Measurements from ENCODE around the gene FXYD4.

The FXYD4 gene

DNA sequence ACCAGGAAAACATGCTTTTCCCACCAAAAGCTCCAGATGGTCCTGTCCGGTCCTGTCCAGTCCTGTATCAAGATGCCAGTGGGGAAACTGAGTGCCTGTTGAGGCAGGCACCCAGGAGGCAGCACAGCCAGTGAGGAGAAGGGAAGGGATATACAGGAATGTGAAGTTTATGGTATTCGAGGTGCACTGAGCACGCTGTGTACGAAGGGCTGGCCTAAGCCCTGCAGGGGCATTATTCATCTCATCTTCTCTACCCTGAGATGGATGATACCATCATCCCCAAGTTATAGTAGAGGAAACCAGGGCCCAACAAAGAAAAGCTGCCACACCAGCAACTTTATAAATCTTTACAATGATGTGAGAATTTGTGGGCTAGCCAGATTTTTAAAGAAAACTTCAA lies 23.4 kb upstream of the FXYD4 start:
- no peak for DNase-seq

DNA sequence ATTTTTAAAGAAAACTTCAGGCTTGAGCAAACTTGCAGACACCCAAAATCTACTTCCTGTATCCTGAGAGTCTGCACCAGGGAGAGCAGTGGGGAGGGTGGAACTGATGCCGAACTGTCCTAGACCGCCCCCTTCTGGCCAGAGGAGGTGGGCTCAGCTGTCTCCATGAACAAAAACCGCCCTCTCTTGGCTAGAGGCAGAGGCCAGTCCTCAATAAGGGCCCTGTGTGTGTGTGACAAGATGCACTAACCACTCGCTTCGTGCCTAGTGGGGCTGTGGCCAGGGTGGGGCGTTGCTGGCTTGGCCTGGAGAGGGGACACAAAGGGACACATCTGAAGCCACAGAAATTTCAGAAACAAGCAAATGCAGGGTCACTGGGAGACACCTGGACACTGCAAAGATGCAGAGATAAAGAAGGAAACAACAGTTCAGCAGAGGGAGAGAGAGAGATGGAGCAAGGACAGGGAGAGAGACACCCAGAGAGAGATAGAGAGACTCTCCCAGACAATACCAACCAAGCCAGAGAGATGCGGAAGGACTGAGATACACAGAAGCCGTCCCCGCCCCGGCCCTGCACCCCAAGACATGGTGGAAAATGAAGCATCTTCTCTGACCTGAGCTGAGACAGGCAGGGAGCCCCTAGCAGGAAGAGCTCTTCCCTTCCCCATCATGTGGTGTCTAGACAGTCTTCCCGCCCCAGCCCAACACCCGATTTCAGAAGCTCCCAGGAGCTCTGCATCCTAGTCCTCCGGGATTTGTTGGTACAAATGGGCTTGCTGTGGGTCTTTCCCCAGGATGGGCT lies 22.7 kb upstream of the FXYD4 start:
- peak; percentile 94 for DNase-seq

DNA sequence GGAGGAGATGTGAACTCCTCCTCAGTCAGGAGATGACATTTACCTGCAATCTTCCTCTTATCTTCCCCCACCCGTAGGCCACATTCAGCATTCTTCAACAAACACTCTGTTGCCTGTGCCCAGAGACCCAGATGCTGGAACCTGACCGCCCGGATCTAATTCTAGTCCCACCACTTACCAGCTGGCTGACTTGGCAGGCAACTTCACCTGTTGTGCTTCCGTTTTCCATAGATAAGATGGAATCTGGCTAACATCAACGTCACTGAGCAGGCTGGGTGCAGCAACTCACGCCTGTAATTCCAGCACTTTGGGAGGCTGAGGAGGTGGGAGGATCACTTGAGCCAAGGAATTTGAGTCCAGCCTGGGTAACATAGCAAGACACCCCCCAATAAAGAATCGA lies 21.3 kb upstream of the FXYD4 start:
- no peak for DNase-seq

DNA sequence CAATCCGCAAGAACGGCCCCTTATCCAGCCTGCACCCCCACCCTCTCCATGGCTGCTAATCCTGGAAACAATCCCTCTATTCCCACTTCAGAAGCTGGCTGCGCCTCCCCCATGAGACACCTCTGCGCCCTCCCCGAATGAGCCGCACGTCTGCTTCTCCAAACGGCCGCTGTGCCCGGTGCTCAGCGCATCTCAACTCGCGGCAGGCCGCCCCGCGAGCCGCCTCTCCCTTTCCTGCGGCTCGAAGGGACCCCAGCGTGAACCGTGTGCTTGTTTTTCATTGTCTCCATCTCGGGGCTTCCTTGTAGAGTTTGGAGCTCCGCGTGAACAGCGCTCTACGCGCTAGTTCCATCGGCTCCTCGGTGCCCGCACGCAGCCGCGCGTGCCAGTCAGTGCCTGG lies 20.8 kb upstream of the FXYD4 start:
- DNase-seq: no peak

DNA sequence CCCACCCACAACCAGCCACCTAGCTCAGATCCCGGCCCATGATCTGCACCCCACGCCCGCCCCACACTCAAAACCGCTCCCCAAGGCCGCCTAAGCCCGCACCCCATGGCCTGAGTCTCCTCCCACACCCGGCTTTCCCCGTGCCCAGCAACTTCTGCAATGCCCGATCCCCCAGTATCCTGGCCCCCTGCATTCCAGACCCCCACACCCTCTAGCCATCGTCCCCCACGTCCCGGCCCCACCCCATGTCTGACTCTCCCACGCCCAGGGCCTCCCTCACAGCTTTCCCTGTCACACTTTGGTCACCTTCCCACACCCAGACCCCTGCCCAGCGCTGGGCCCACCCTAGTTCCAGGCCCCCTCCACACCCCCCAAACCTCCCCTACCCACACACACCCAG lies 20.1 kb upstream of the FXYD4 start:
- no peak for DNase-seq

DNA sequence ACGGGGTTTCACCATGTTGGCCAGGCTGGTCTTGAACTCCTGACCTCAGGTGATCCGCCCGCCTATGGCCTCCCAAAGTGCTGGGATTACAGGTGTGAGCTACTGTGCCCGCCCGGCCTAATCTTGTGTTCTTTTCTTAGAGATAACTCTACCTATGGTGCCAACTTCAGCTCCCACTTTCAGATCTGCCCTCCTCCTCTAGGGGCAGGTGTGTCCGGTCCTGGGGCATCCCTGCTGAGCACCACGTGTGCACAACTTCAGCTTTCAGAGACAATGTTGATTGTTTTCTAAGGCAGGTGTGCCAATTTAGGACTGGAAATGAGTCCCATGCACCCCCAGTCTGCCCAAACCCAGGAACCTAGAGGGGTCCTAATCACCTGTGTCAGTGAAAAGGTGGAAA lies 18.5 kb upstream of the FXYD4 start:
- no peak for DNase-seq

DNA sequence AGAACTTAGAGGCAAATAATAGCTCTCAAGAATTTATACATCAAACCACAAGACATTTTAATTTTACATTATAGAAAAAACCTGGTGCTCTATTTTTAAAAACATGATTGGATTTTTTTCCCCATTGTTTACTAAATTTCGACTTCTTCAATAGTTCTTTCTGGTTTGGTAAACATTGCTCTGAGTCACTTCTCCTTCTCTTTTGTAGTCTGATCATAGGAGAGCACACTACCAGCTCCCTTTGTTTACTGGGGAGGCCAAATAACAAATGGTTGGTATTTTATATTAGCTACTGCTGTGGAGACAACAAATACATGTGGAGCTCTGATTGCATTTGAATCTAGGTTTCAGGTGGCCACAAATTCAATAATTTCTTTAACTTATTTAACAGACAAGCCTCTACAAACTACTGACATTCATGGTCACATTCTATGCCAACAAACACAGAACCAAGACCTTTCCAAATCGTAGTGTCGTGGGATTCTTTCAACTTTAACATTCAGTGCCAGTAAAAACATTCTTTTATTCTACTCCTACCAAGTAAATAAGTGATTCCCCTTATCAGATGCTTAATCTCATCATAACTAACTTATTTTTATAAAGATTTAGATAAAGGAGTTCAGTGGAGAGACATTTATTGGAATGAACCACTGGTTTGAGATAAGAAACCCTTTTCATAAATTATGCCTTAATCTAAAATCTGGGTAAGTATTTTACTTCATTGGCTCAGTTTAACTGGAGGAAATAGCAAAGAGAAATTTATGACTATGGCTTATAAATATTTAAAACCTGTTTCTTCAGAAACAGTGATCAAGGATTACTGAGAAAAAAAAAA lies 17.7 kb upstream of the FXYD4 start:
- no peak for DNase-seq

DNA sequence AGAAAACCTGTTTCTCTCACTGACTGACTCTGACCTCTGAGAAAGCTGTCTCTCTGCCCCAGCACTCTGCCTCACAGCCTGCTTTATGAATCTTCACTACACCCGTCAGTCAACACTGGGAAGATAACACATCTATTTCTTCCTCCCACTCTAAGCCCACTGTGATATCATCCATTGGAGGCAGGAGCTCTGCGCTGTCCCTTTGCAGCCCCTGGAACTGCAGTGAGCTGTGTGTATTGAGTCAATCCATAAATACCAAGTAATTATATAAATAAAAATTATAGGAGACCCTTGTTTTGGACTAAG lies 17.2 kb upstream of the FXYD4 start:
- no peak for DNase-seq

DNA sequence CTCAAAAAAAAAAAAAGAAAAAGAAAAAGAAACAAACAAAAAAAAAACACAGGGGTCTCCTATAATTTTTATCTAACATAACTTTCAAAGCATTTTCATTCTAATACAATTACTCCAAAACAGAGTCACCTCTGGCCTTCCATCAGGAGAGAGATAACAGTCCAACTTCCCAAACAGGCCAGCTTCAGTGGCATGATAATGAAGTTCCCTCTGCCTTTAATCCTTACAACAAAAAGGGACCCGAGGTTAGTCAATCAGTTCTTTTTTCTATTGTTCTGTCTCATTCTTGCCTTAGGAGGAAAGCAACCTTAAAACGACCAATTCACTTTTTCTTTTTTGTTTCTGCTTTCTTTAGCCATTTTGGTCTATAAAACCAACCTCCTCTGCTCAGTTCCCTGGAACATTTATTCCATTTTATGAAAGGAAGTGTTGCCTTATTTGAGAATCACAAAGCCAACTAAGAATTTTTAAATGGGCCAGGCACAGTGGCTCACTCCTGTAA lies 16.5 kb upstream of the FXYD4 start:
- DNase-seq: no peak

DNA sequence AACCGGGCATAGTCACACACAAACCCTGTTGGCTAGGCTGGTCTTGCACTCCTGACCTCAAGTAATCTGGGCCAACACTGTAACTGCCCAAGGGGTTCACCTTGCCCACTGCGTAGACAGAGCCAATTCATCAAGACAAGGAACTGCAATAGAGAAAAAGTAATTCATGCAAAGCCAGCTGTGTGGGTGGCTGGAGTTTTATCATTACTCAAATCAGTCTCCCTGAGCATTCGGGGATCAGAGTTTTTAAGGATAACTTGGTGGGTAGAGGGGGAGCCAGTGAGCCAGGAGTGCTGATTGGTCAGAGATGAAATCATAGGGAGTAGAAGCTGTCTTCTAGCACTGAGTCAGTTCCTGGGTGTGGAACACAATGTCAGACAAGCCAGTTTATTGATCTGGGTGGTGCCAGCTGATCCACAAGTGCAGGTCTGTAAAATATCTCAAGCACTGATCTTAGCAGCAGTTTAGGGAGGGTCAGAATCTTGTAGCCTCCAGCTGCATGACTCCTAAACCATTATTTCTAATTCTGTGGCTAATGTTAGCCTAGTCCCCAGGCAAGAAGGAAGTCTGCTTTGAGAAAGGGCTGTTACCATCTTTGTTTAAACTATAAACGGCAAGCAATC lies 15.6 kb upstream of the FXYD4 start:
- DNase-seq: no peak

DNA sequence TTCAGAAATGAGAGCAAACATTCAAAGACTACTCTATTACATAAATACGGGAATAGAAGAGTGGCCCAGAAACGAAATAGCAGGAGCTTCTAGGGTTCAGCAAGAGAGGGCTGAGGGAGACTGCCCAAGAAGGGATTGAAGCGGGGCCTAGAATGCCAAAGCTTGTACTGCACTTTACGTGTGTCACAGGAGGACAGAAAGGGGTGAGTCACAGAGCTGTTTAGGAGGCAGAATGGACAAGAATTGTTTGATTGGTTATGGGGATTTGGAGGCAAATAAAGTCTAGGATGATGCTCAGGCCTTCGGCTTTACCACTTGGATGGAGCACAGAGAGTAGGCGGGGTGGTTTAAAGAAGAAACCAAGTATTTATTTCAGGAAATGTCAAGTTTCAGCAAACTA lies 11.3 kb upstream of the FXYD4 start:
- no peak for DNase-seq

DNA sequence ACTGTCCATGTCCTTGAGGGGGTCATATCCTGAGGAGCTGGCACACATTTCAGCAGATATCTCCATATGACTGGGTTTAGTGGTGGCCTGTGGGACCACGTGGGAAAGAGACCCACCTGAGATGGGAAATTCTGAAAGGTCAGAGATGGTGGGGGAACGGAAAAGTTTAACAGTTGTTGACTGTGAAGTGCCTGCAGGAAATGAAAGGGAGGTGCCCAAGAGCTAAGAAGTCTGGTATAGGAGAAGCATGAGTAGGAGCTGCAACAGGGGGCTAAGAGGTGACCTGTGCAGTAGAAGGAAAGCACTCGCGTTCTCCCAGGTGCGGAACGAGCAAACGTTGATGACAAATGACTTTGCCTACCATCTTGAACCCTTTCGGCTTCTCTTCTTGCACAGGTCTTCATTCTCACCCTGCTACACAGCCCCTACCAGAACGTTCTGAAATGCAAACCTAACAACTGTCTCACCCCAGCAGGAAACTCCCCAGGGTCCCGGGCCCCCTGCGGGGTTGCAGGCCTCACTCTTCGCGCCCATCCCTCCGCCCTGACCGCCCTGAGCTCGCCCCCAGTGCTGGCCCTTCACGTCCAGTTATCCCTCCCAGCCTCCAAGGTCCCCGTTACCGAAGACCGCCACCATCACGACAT lies 9.8 kb upstream of the FXYD4 start:
- DNase-seq: peak; percentile 40

DNA sequence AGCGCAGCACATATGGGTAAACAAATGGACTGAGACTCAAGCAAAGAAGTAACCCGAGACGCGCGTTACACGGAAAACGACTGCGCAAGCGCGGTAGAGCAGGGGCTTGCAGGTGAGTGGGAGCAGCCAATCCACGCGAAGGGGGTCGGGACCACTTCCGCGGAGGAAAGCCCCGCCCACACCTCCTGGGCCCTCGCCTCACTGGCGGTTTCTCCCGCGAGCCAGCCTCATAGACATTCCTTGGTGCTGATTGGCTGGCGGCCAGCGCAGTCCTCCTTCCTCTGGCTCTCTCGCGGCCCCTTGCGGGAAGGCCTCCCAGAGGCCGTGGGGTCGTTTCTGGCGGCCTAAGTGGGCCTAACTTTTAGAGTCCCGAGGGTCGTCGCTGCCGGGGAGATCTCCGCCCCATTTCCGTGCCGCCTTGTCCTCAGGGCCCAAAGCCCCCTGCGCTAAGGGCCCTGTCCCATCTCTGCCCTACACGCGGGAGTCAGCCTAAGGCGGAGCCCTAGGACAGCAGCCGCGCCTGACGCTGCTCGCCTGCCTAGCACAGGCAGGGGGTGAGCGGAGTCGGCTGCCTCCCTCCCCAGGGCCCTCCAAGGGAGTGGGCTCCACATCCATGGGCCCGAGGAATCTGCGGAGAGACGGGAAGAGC lies 9.1 kb upstream of the FXYD4 start:
- DNase-seq: peak; percentile 100

DNA sequence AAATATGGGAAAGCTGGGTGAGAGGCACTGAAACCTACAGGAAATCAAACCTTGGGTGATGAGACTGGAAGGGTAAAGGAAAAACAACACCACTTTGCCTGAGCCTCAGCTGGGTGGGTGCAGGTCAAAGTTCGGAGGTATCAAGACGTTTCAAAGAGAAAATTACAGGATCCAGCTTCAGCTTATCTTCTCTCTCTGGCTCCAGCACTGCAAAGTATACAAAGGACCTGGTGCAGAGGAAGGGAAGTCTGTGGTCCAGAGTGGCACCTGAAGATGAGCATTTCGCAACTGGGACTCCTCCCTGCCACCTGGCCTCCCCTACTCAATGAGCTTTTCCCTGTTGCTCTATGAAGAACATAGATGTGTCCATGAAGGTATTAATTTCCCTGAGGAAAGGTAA lies 6.4 kb upstream of the FXYD4 start:
- no peak for DNase-seq

DNA sequence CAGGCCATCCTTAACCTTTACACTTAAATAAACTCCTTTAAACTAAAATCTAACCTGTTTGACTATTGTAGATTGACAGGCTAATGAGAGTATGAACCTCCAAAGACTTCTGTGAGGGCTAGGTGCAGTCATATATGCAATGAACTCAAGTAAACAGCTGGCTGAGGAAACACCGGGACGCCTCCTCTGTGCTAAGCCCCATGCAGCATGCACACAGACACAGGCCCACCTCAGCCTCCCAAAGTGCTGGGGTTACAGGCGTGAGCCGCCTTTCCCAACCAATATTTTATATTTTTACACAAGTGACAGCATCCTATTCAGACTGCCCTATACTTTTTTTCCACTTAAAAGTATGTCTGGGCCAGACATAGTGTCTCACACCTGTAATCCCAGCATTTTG lies 1.5 kb upstream of the FXYD4 start:
- DNase-seq: no peak

DNA sequence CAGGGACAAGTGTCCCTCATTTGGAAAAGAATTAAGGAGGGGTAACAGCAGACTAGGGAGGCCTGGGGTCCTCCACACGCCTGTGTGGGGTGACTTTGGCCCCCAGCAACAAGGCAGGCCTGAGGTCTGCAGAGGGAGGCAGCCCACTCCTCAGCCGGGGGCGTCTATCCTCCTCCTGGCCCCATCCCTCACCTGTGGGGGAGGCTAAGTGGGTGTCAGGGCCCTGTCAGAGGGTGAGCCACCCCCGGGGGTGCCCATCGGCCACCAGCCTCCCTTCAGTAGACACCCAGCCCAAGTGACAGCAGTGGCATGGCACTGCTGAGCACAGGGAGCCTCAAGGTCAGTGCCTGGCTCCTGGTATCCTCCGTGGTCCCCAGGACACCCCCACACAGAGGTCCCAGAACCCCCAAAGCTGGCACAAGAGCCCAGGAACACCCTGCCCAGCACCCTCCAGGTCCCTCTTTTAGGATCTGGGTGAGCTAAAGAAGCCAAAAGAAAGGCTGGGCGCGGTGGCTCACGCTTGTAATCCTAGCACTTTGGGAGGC lies 693 bp upstream of the FXYD4 start:
- DNase-seq: no peak

DNA sequence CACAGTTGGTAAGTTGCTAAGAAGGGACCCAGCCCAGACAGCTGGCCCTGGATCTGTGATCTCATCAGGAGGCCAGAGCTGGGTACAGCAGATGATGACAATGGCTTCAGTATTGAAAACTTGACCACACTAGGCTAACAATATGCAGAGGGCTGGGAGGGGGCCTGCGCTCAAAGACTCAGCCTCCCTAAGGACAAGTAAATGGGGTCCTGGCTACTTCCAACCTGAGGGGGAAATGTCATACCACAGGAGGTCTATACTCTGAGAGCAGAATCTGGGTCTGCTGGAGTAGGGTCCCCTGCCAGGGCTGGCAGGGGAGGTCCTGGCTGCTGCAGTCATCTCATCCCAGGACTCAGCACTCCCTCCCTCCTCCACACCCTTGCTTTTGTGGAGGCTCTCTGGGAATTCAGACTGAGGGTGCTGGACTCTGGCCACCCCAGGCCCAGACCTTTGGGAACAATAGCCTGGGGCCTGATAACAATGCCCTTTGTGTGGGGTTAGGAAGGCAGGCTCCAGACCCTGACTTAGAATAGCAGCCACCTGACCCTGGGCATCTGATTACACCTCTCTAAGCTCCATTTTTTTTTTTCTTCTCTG lies 1.4 kb downstream of the FXYD4 start:
- DNase-seq: no peak

DNA sequence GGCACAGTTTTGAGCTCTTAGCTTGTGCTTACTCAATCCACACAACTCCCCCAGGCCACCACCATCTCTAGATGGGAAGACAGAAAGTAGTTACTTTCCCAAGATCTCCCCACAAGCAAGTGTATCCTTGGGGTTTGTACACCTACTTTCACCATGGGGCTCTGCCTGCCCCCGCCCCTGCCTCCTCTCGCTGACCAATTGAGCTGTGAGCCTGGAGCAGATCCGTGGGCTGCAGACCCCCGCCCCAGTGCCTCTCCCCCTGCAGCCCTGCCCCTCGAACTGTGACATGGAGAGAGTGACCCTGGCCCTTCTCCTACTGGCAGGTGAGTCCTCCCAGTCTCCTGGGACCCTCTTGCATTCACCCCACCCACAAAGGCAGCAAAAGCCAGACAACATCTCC lies 2.0 kb downstream of the FXYD4 start:
- DNase-seq: no peak

DNA sequence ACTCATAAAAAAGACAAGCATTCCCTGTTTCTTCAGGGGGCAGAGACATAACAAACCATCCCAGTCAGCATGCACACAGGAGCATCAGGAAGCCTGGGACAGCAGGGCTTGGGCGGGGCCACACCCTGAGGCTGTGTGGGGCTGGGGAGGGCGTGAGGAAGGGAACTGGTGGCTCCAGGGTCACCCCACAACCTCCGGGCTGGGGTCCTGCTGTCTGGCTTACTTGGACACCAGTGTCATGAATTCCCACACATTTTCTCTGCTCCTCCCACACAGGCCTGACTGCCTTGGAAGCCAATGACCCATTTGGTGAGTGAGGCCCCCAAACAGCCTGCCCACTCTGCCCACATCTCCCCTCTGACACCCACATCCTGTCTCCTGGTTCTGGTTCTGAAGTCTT lies 2.8 kb downstream of the FXYD4 start:
- no peak for DNase-seq

DNA sequence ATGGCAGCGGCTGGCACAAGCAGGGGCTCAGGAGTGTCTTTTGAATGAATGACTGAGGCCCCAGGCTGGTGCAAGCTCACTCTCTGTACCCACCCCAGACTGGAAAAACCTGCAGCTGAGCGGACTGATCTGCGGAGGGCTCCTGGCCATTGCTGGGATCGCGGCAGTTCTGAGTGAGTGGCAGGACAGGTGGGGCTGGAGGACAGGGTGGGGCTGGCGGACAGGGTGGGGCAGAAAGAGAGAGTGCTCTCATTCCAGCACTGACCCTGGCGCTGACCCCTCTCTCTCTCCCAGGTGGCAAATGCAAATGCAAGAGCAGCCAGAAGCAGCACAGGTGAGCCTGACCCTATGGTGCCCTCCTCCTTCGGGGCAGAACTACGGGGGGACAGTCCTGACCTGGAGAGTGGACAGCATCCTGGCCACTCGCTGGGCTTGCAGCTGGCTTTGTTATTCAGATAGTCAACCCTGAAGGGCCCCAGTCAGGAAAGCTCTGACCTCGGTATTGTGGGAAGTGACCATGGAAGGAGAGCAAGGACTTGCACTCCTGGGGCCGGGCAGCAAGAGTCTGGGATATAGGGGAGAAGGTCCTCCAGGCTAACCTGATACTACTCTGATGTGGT lies 4.1 kb downstream of the FXYD4 start:
- DNase-seq: no peak

DNA sequence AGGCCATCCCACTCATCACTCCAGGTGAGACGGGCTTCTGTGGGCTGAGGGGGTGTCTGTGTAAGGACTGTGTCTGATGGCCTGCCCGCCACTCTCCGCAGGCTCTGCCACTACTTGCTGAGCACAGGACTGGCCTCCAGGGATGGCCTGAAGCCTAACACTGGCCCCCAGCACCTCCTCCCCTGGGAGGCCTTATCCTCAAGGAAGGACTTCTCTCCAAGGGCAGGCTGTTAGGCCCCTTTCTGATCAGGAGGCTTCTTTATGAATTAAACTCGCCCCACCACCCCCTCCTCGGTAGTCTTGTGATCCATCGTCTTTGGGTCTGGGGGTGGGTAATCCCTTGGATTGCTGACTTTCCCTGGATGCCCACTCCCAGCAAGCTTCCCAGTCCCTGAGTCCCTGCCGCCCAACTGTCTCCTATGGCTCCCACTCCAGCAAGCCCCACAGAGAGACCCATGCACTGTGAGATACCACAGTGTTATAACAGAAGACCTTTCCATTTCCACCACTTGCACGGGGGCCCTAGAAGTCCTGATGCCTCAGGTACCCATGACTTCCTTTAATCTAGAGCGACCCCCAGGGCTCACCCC lies 4.7 kb downstream of the FXYD4 start:
- no peak for DNase-seq
